Embryonic facial prominence (tissue), 1 donor: Measurements from ENCODE around the gene PHLDB1.

ENCODE experiments used
- DNase-seq: peaks from one replicate; pipeline ENCODE4 v3.0.0-alpha.2; 2016; ENCODE audit errors: extremely low spot score

Gene PHLDB1

GRCh38 chr11:118639899-118640298 is 32.5 kb downstream of the PHLDB1 start:
- no peak for DNase-seq

GRCh38 chr11:118640332-118641154 is 33.1 kb downstream of the PHLDB1 start:
- DNase-seq, result no peak

- DNase-seq, result no peak
Measured at GRCh38 chr11:118641397-118642019, 34.1 kb downstream of the PHLDB1 start.

- no peak for DNase-seq
Measured at GRCh38 chr11:118643142-118643994, 36.0 kb downstream of the PHLDB1 start.

GRCh38 chr11:118643995-118644345 is 36.6 kb downstream of the PHLDB1 start:
- no peak for DNase-seq

GRCh38 chr11:118644496-118644895 is 37.1 kb downstream of the PHLDB1 start:
- DNase-seq, result no peak

- DNase-seq, result no peak
Measured at GRCh38 chr11:118645066-118645715, 37.8 kb downstream of the PHLDB1 start.

- no peak for DNase-seq
Measured at GRCh38 chr11:118646393-118646792, 39.0 kb downstream of the PHLDB1 start.

- no peak for DNase-seq
Measured at GRCh38 chr11:118648291-118648690, 40.9 kb downstream of the PHLDB1 start.

GRCh38 chr11:118649941-118650340 is 42.5 kb downstream of the PHLDB1 start:
- no peak for DNase-seq

- no peak for DNase-seq
Measured at GRCh38 chr11:118650366-118650765, 43.0 kb downstream of the PHLDB1 start.

- DNase-seq, result no peak
Measured at GRCh38 chr11:118651820-118652219, 44.4 kb downstream of the PHLDB1 start.

- DNase-seq, result no peak
Measured at GRCh38 chr11:118652681-118653181, 45.3 kb downstream of the PHLDB1 start.

- no peak for DNase-seq
Measured at GRCh38 chr11:118653684-118654390, 46.4 kb downstream of the PHLDB1 start.

GRCh38 chr11:118655486-118656190 is 48.2 kb downstream of the PHLDB1 start:
- no peak for DNase-seq

- no peak for DNase-seq
Measured at GRCh38 chr11:118656563-118657165, 49.2 kb downstream of the PHLDB1 start.

GRCh38 chr11:118657238-118657637 is 49.8 kb downstream of the PHLDB1 start:
- no peak for DNase-seq

GRCh38 chr11:118657709-118658428 is 50.5 kb downstream of the PHLDB1 start:
- no peak for DNase-seq
